IMR-90 (cell line): ENCODE data around the gene ZNF227. TPM values are rescaled to one million over a fixed set of nuclear protein-coding genes. Genes with fewer than 3 reads are reported as not detected.

ENCODE experiments used
- ATAC-seq: fragments of 200-7000 bp; cut with Tn5 transposase; 2 replicates; pipeline ENCODE4 v1.9.1; 2020; ENCODE audit warnings: low read depth, mild to moderate bottlenecking, moderate library complexity
- BruUV-seq: library from RNA; stranded (reverse); fragments of 400-500 nt; replicated peaks from 2 replicates; lab custom pipeline; 2021; lab: Mats Ljungman, UMichigan
- CTCF ChIA-PET: fragments of 300-600 bp; formaldehyde crosslinking; extraction: SDS; loops from one replicate; lab custom pipeline; 2021; ENCODE audit warnings: antibody characterized with exemption; lab: Yijun Ruan, JAX
- POLR2A ChIA-PET: fragments of 300-600 bp; sonication (Branson Sonifier 250); formaldehyde crosslinking; loops from one replicate; lab custom pipeline; 2022; ENCODE audit warnings: antibody characterized with exemption; ENCODE audit not compliant: unreplicated experiment; lab: Charles Lee
- DNase-seq: peaks from one replicate; pipeline ENCODE4 v3.0.0; 2013
- H2AFZ ChIP-seq: replicated peaks from 2 replicates; pipeline ENCODE3; 2013; ENCODE audit warnings: low read length, mild to moderate bottlenecking; ENCODE audit not compliant: poor library complexity
- H2AK5ac ChIP-seq: 2 replicates; pipeline ENCODE4 v1.6.1; 2013; ENCODE audit warnings: low read depth, low read length, inconsistent platforms
- H2AK9ac ChIP-seq: replicated peaks from 2 replicates; pipeline ENCODE3; 2013; ENCODE audit warnings: mild to moderate bottlenecking, low read depth, low read length, moderate library complexity; ENCODE audit not compliant: poor library complexity
- H2BK120ac ChIP-seq: 2 replicates; pipeline ENCODE4 v1.6.1; 2013; ENCODE audit warnings: low read depth, low read length, inconsistent platforms
- H2BK15ac ChIP-seq: 3 replicates; pipeline ENCODE4 v1.6.1; 2013; ENCODE audit warnings: low read depth, low read length, inconsistent platforms
- H2BK20ac ChIP-seq: 2 replicates; pipeline ENCODE4 v1.6.1; 2013; ENCODE audit warnings: low read depth, mild to moderate bottlenecking, inconsistent platforms, low read length, moderate library complexity
- H2BK5ac ChIP-seq: 2 replicates; pipeline ENCODE4 v1.6.1; 2013; ENCODE audit warnings: mild to moderate bottlenecking, low read depth, low read length, inconsistent platforms; ENCODE audit not compliant: poor library complexity, severe bottlenecking
- H3K14ac ChIP-seq: replicated peaks from 2 replicates; pipeline ENCODE4 v1.6.1; 2013; ENCODE audit warnings: low read depth, low read length, inconsistent platforms
- H3K18ac ChIP-seq: 2 replicates; pipeline ENCODE4 v1.6.1; 2013; ENCODE audit warnings: low read depth, low read length, control low read depth
- H3K23ac ChIP-seq: 2 replicates; pipeline ENCODE4 v1.6.1; 2013; ENCODE audit warnings: low read depth, low read length, inconsistent platforms
- H3K27ac ChIP-seq: 2 replicates; pipeline ENCODE4 v1.5.1; 2013; ENCODE audit warnings: mild to moderate bottlenecking, control low read depth, low read length; ENCODE audit not compliant: insufficient read depth
- H3K27me3 ChIP-seq: 2 replicates; pipeline ENCODE4 v1.6.1; 2013; ENCODE audit warnings: low read length; ENCODE audit not compliant: control insufficient read depth, insufficient read depth
- H3K36me3 ChIP-seq: 2 replicates; pipeline ENCODE4 v1.6.1; 2013; ENCODE audit warnings: low read length, mixed read lengths; ENCODE audit not compliant: control insufficient read depth, insufficient read depth
- H3K4ac ChIP-seq: 2 replicates; pipeline ENCODE4 v1.6.1; 2013; ENCODE audit warnings: low read depth, low read length, inconsistent platforms
- H3K4me1 ChIP-seq: 2 replicates; pipeline ENCODE4 v1.6.1; 2013; ENCODE audit warnings: low read length, mixed read lengths; ENCODE audit not compliant: control insufficient read depth, insufficient read depth
- H3K4me2 ChIP-seq: 2 replicates; pipeline ENCODE4 v1.6.1; 2013; ENCODE audit warnings: low read depth, mild to moderate bottlenecking, control low read depth, low read length, moderate library complexity
- H3K4me3 ChIP-seq: 2 replicates; pipeline ENCODE4 v1.5.1; 2013; ENCODE audit warnings: low read depth, mild to moderate bottlenecking, control low read depth, low read length, moderate library complexity; ENCODE audit not compliant: insufficient read depth
- H3K56ac ChIP-seq: 2 replicates; pipeline ENCODE4 v1.6.1; 2013; ENCODE audit warnings: low read length, inconsistent platforms; ENCODE audit not compliant: insufficient read depth; ENCODE audit errors: extremely low read depth
- H3K79me1 ChIP-seq, 2 experiments: 2 replicates each; pipeline ENCODE4 v1.6.1; 2013; ENCODE audit warnings: low read length in 2 of 2, inconsistent platforms in 1 of 2, low read depth in 1 of 2
- H3K9ac ChIP-seq: 2 replicates; pipeline ENCODE4 v1.6.1; 2013; ENCODE audit warnings: low read depth, low read length, control low read depth
- H3K9me1 ChIP-seq: 2 replicates; pipeline ENCODE4 v1.6.1; 2013; ENCODE audit warnings: low read length, inconsistent platforms; ENCODE audit not compliant: insufficient read depth
- H3K9me3 ChIP-seq: 2 replicates; pipeline ENCODE4 v1.6.1; 2013; ENCODE audit warnings: low read length; ENCODE audit not compliant: control insufficient read depth, insufficient read depth
- H4K20me1 ChIP-seq: 2 replicates; pipeline ENCODE4 v1.6.1; 2013; ENCODE audit warnings: low read length, inconsistent platforms; ENCODE audit not compliant: insufficient read depth
- H4K5ac ChIP-seq: 2 replicates; pipeline ENCODE4 v1.6.1; 2013; ENCODE audit warnings: mild to moderate bottlenecking, low read depth, low read length, control low read depth
- H4K8ac ChIP-seq, 2 experiments: 2 replicates each; pipeline ENCODE4 v1.6.1; 2013; ENCODE audit warnings: low read depth in 2 of 2, low read length in 2 of 2, control low read depth in 1 of 2, inconsistent platforms in 1 of 2
- H4K91ac ChIP-seq: 2 replicates; pipeline ENCODE4 v1.6.1; 2013; ENCODE audit warnings: low read depth, low read length, inconsistent platforms; ENCODE audit not compliant: insufficient read depth
- NFE2L2 ChIP-seq: fragments of 150-350 bp; IDR thresholded peaks from 2 replicates; pipeline ENCODE4 v1.6.1; 2016; ENCODE audit warnings: low read depth, mild to moderate bottlenecking, low read length
- WGBS, 2 experiments: methylation state at CpG; one replicate each; pipeline versions ENCODE4 v1.1.5 to v1.1.7; 2013; ENCODE audit warnings: missing lambda C conversion rate in 2 of 2; ENCODE audit not compliant: insufficient read length in 1 of 2; ENCODE audit errors: extremely low coverage in 2 of 2; 5-methylcytosine and 5-hydroxymethylcytosine counted together
- dilution Hi-C: fragments of 300-500 bp; cut with HindIII; formaldehyde crosslinking; loops from one replicate; pipeline ENCODE4 v1.14.3; 2018; ENCODE audit warnings: low sequenced_read_pairs; ENCODE audit not compliant: unreplicated experiment
- in situ Hi-C: fragments of 300-500 bp; cut with MboI; formaldehyde crosslinking; loops from 3 replicates; pipeline ENCODE4 v1.14.3; 2019; ENCODE audit warnings: low sequenced_read_pairs, inconsistent platforms, mixed read lengths
- intact Hi-C: fragments of 100-400 bp; cut with micrococcal nuclease; formaldehyde crosslinking; loops from 2 replicates; pipeline ENCODE4 v1.10.0; 2022
- polyA plus RNA-seq, 3 experiments: library from polyadenylated mRNA; depleted of rRNA; stranded (reverse); fragments of >200 nt; gene quantifications; 2 replicates each; pipeline ENCODE4 v1.2.3, GENCODE V29; 2012; ENCODE audit warnings: low replicate concordance in 1 of 3
- total RNA-seq: library from RNA; depleted of rRNA; stranded (reverse); fragments of >200 nt; gene quantifications from 2 replicates; pipeline ENCODE4 v1.2.3, GENCODE V29; 2012; rRNA removed
- TF ChIP-seq, protein P1 (sequence below): conservative IDR thresholded peaks from 2 replicates; pipeline ENCODE4 v1.5.1; 2012; ENCODE audit warnings: mild to moderate bottlenecking, low read depth, low read length, improper control_type of control experiment

Gene ZNF227
- total and polyA plus RNA-seq, 2 of the 4 experiments (the other 2 are of a cell fraction) = 4.9 to 19.2 TPM

- Histone ChIP-seq H3K9me1 (no peaks in the 10 kb centered on the region), H3K27ac (no peak overlapping the region), H2AK9ac (no peak overlapping the region), H3K9ac (no peak overlapping the region), H3K56ac (no peak overlapping the region), H3K9me3 (peaks cover 17% of the 10 kb centered on the region), H3K4me3 (no peak overlapping the region), H2BK5ac (no peak overlapping the region), H2AK5ac (no peak overlapping the region), H3K4ac (no peak overlapping the region), H2AFZ (no peak overlapping the region), H4K8ac (no peak overlapping the region), H3K18ac (no peak overlapping the region), H3K4me2 (no peak overlapping the region), H2BK20ac (no peak overlapping the region), H4K20me1 (no peaks in the 10 kb centered on the region), H4K5ac (no peak overlapping the region), H4K91ac (no peak overlapping the region), H3K27me3 (no peaks in the 10 kb centered on the region), H2BK15ac (no peak overlapping the region), H3K14ac (no peak overlapping the region), H3K36me3 (peaks cover 14% of the 10 kb centered on the region), H2BK120ac (no peak overlapping the region), H3K79me1 (no peaks in the 10 kb centered on the region), H3K23ac (no peak overlapping the region), H3K4me1 (no peaks in the 10 kb centered on the region)
- dilution Hi-C loops (no loop called here), in situ Hi-C loops (no loop called here), intact Hi-C loops (no loop called here)
- POLR2A ChIA-PET = no interaction called here
- no peak for DNase-seq
- WGBS, 2 experiments = 33% methylated on average over 1 of the region's 4 CpGs; no CpG with 5 or more reads in 1 of the 2 experiments
- CTCF ChIA-PET = no interaction called here
- no peak for TF ChIP-seq NFE2L2
- TF ChIP-seq, protein P1, sequence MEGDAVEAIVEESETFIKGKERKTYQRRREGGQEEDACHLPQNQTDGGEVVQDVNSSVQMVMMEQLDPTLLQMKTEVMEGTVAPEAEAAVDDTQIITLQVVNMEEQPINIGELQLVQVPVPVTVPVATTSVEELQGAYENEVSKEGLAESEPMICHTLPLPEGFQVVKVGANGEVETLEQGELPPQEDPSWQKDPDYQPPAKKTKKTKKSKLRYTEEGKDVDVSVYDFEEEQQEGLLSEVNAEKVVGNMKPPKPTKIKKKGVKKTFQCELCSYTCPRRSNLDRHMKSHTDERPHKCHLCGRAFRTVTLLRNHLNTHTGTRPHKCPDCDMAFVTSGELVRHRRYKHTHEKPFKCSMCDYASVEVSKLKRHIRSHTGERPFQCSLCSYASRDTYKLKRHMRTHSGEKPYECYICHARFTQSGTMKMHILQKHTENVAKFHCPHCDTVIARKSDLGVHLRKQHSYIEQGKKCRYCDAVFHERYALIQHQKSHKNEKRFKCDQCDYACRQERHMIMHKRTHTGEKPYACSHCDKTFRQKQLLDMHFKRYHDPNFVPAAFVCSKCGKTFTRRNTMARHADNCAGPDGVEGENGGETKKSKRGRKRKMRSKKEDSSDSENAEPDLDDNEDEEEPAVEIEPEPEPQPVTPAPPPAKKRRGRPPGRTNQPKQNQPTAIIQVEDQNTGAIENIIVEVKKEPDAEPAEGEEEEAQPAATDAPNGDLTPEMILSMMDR = no peak
- no TSS peak for BruUV-seq
- no peak for ATAC-seq
These were observed 72.6 kb downstream of the ZNF227 start for GRCh38 chr19:44284968-44285367.

Other genes starting within 250 kb of the ZNF227 start
- 9.0 and 10.8 TPM in 2 replicates for gene ZNF155, start 228.3 kb upstream of the ZNF227 start, total RNA-seq
- gene ZNF155, start 228.3 kb upstream of the ZNF227 start, polyA plus RNA-seq (2012; rRNA removed) = 2.5 and 3.5 TPM in 2 replicates
- 3.4 and 5.0 TPM in 2 replicates for gene ZNF230, start 209.6 kb upstream of the ZNF227 start, total RNA-seq
- gene ZNF230, start 209.6 kb upstream of the ZNF227 start, polyA plus RNA-seq (2012; rRNA removed) = 1.4 and 1.5 TPM in 2 replicates
- gene ZNF222, start 187.2 kb upstream of the ZNF227 start, total RNA-seq = 7.0 and 8.6 TPM in 2 replicates
- gene ZNF222, start 187.2 kb upstream of the ZNF227 start, polyA plus RNA-seq (2012; rRNA removed) = 2.8 and 3.2 TPM in 2 replicates
- gene ZNF223, start 160.5 kb upstream of the ZNF227 start, total RNA-seq = 6.1 and 16.5 TPM in 2 replicates
- gene ZNF223, start 160.5 kb upstream of the ZNF227 start, polyA plus RNA-seq (2012; rRNA removed) = 2.1 and 2.3 TPM in 2 replicates
- 4.1 and 5.0 TPM in 2 replicates for gene ZNF284, start 140.4 kb upstream of the ZNF227 start, total RNA-seq
- gene ZNF284, start 140.4 kb upstream of the ZNF227 start, polyA plus RNA-seq (2012; rRNA removed) = 0.96 and 1.2 TPM in 2 replicates
- gene ZNF224, start 118.2 kb upstream of the ZNF227 start, total RNA-seq = 24.4 and 26.3 TPM in 2 replicates
- 5.7 and 10.3 TPM in 2 replicates for gene ZNF224, start 118.2 kb upstream of the ZNF227 start, polyA plus RNA-seq (2012; rRNA removed)
- gene ZNF225, start 99.1 kb upstream of the ZNF227 start, total RNA-seq = 5.7 and 6.1 TPM in 2 replicates
- gene ZNF225, start 99.1 kb upstream of the ZNF227 start, polyA plus RNA-seq (2012; rRNA removed) = 1.1 and 1.5 TPM in 2 replicates
- 11.9 and 15.8 TPM in 2 replicates for gene ZNF234, start 71.0 kb upstream of the ZNF227 start, total RNA-seq
- gene ZNF234, start 71.0 kb upstream of the ZNF227 start, polyA plus RNA-seq (2012; rRNA removed) = 2.6 and 4.0 TPM in 2 replicates
- gene ZNF226, start 47.4 kb upstream of the ZNF227 start, total RNA-seq = 14.0 and 16.7 TPM in 2 replicates
- 12.6 and 15.7 TPM in 2 replicates for gene ZNF226, start 47.4 kb upstream of the ZNF227 start, polyA plus RNA-seq (2012; rRNA removed)
- gene ZNF233, start 47.4 kb downstream of the ZNF227 start, total RNA-seq = 0.56 and 0.72 TPM in 2 replicates
- 0.26 and 0.39 TPM in 2 replicates for gene ZNF233, start 47.4 kb downstream of the ZNF227 start, polyA plus RNA-seq (2012; rRNA removed)
- 3.0 and 3.1 TPM in 2 replicates for gene ZNF235, start 92.5 kb downstream of the ZNF227 start, total RNA-seq
- gene ZNF235, start 92.5 kb downstream of the ZNF227 start, polyA plus RNA-seq (2012; rRNA removed) = 0.77 and 0.80 TPM in 2 replicates
- 7.7 and 10.3 TPM in 2 replicates for gene ZNF112, start 144.1 kb downstream of the ZNF227 start, total RNA-seq
- 1.4 and 2.1 TPM in 2 replicates for gene ZNF112, start 144.1 kb downstream of the ZNF227 start, polyA plus RNA-seq (2012; rRNA removed)
- 5.0 and 5.9 TPM in 2 replicates for gene ZNF285, start 189.1 kb downstream of the ZNF227 start, total RNA-seq
- gene ZNF285, start 189.1 kb downstream of the ZNF227 start, polyA plus RNA-seq (2012; rRNA removed) = 1.4 and 1.8 TPM in 2 replicates
- gene ZNF229, start 235.9 kb downstream of the ZNF227 start, total RNA-seq = 13.1 and 17.6 TPM in 2 replicates
- gene ZNF229, start 235.9 kb downstream of the ZNF227 start, polyA plus RNA-seq (2012; rRNA removed) = 3.0 and 3.4 TPM in 2 replicates